Medulla oblongata (tissue), 1 donor: Measurements from ENCODE around the gene CLN6.
"Not testable (repeated sequence)": the region's sequence is repeated elsewhere in the genome, so short reads cannot be mapped to it uniquely, and the experiment has no call there.

Source experiments
- DNase-seq: peaks from one replicate; pipeline ENCODE4 v3.0.0-alpha.2; 2015; ENCODE audit errors: extremely low spot score

The CLN6 gene

DNA sequence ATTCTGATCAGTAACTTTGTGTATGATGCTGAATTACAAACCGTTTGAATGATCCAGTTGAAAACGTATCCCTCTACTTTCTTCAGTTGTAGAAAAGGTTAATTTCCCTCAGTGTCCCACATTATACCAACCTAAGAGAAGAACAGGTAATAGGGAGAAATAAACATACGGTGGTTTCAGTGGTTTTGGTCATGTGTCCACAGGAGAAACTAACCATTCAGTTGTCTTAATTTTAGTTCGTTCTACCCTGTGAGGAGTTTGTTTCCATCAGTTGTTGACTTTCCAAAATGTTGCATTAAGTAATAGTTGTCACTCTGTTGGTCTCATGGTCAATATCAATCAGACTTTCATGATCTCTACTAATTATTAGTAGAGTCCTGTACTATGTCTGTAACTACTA lies 39.5 kb downstream of the CLN6 start:
- no peak for DNase-seq

DNA sequence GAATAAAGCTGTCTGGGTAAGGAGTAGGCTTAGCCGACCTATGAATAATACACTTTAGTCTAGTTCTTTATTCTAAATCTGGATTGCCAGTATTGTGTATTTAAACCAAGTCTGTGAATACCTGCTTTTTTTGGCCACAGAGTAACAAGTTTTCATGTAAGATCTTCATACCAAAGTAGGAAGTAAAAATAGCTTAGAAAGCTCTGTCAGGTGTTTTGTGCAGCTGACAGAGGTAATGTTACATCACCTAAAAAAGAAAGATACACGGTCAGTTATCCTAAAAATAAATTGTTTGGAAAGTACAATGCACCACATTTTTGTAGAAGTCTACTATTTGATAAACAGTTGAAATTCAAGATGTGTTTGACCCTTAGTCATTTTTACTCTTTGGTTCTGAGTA lies 40.9 kb downstream of the CLN6 start:
- no peak for DNase-seq

DNA sequence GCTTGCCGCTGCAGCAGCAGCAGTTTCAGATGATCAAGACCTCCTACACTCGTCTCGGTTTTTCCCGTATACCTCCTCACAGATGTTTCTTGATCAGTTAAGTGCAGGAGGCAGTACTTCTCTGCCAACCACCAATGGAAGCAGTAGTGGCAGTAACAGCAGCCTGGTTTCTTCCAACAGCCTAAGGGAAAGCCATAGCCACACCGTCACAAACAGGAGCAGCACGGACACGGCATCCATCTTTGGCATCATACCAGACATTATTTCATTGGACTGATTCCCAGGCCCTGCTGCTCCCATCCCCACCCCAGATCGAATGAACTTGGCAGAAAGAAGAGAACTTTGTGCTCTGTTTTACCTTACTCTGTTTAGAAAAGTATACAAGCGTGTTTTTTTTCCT lies 42.0 kb downstream of the CLN6 start:
- peak; percentile 53 for DNase-seq

DNA sequence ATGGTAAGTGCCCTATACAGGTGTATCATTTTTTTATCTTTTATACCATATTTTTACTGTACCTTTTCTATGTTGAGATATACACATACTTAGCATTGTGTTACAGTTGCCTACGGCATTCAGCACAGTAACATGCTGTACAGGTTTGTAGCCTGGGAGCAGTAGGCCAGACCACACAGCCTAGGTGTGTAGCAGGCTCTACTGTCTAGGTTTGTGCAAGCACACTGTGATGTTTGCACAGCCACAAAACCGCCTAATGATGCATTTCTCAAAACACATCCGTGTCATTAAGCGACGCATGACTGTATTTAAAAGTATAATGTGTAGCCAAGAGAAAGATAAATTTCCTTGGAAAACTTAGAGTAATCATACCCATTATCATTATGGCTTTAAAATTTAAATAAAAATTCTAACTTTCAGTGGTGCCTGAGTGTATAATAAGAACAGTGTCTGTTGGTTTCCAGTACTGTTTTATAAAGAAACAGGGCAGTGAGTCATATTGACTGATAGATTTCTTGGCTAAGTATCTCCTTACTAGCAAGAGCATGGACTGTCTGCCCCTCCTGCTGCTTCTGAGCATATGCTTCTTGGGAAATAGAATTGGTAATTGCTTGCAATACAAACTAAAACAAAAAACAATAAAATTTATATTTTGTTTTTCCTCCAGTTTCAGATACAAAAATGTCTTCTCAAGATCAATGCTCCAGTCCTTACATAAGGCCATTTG lies 42.7 kb downstream of the CLN6 start:
- no peak for DNase-seq

DNA sequence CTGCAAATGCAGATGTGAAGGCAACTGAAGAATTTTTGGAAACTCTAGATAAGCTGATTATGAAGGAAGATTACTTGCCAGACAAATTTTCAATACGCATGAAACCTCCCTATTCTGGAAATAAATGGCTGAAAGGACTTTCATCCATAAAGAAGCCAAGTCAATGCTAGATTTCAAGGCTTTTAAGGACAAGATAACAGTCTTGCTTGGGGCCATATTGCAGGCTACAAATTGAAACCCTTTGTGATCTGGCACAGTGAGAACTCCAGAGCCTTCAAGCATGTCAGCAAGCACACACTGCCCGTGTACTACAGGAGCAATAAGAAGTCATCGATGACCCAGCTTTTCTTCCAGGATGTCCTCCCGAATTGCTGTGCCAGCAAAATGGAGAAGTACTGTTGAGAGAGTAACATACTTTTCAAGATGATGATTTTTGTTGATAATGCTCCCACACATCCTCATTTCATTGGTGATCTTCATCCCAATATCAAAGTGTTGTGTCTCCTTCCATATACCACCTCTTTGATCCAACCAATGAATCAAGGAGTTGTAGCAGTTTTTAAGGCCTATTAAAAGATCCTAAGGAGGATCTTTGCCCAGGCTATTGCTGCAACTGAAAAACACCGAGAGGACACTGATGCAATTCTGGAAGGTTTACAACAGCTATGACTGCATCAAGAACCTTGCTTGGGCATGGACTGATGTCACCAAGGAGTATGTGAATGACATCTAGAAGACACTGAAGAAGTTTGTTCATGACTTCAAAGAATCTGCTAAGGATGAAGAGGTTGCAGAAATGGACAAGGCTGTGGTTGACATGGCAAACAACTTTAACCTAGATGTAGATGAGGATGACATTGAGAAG lies 44.7 kb downstream of the CLN6 start:
- no peak for DNase-seq

DNA sequence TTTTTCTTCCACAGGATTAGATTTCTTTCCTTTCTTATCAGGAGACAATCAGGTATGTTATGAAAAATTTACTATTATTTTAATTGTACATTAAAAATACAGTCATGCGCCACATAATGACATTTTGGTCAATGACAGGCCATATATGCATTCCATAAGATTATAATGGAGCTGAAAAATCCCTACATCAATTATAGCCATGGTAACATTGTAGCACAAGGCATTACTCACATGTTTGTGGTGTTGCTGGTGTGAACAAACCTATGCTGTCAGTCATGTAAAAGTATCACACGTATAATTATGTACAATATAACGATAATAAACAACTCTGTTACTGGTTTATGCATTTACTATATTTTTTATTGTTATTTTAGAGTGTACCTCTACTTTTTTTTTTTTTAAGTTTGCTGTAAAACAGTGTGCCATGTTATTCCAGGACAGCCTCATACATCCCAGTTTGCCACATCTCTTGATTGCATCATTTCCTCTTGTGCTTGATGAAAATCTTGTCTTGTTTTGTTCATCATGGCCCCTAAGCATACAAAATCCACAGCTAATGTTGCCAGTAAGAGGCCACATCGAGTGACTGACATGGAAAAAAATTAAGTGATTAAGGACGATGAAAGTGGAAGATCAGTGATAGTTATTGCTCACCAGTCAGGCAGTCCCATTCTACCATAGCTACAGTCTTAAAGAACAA lies 45.8 kb downstream of the CLN6 start:
- DNase-seq, result no peak

DNA sequence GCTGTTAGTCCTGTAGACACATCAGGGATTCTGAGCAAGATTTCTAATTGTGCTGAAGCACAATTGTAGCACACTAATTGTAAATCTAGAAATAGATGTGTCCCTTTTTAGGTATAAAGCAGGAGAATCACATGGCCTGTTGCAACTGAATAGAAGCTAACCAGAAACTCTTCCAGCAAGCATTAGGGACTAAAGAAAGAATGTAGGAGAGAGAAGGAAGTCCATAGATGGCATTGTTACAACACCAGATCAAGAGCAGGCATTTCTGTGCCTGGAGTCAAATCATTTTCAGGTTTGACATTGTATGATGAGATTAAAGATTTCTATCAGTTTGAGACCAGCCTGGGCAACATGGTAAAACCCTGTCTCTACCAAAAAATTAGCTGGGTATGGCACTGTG lies 51.8 kb downstream of the CLN6 start:
- no peak for DNase-seq

DNA sequence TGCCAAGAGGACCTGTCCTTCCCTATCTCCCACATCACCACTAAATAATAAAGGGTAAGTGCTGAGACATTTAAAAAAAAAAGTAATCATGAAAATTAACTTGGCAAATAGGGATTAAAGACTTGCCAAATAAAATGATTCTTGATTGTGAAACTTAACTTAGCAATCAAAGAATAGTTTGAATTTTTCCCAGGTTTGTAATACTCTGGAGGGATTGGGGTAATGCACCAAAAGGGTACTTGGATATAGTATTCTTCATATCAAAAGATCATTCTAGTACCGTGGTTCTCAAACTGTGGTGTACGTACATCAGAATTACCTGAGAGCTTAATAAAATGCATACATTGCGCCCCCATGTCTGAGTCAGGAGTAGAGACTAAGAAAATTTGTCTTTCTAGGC lies 52.9 kb downstream of the CLN6 start:
- DNase-seq, result no peak

DNA sequence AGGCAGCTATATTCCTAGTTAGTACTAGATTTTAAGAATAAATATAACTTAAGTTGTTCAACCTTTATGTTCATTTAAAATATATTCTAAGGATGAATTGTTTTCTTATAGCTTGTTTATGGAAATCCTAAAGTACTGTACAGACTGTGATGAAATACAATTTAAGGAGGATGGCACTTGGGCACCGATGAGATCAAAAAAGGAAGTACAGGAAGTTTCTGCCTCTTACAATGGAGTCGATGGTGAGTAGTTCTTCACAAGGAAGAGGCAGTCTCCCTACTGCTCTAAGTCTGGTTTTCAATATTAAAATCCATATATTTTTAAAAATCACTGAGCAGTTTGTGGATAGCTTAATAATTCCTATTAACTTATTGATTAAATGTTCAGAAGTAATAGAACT lies 54.0 kb downstream of the CLN6 start:
- no peak for DNase-seq

DNA sequence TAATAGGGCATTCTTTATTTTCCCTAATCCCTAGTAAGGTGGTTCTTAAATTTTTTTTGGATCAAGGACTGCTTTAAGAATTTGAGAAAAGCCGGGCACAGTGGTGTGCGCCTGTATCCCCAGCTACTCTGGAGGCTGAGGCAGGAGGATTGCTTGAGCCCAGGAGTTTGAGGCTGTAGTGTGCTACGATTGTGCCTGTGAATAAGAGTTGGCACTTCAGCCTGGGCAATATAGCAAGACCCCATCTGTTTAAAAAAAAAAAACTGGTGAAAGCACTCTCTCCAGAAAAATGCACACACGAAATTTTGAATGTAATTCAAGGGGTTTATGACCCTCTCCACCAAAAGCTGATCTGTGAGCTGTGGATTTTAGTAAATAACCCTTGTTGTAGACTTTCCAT lies 56.4 kb downstream of the CLN6 start:
- no peak for DNase-seq

DNA sequence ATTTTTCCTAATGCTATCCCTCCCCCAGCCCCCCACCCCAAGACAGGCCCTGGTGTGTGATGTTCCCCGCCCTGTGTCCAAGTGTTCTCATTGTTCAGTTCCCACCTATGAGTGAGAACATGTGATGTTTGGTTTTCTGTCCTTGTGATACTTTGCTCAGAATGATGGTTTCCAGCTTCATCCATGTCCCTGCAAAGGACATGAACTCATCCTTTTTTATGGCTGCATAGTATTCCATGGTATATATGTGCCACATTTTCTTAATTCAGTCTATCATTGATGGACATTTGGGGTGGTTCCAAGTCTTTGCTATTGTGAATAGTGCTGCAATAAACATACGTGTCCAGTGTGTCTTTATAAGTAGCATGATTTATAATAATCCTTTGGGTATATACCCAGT lies 57.5 kb downstream of the CLN6 start:
- not testable (repeated sequence) for DNase-seq

DNA sequence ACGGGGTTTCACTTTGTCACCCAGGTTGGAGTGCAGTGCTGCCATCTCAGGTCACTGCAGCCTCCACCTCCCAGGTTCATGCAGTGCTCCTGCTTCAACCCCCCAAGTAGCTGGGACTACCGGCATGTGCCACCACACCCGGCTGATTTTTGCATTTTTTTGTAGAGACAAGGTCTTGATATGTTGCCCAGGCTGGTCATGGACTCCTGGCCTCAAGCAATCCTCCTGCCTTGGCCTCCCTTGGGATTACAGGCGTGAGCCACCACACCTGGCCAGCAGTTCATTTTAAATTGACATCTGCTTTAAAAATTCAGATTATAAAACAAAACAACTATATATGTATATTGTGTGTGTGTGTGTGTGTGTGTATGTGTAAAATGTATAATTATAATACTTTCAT lies 62.7 kb downstream of the CLN6 start:
- DNase-seq, result no peak

DNA sequence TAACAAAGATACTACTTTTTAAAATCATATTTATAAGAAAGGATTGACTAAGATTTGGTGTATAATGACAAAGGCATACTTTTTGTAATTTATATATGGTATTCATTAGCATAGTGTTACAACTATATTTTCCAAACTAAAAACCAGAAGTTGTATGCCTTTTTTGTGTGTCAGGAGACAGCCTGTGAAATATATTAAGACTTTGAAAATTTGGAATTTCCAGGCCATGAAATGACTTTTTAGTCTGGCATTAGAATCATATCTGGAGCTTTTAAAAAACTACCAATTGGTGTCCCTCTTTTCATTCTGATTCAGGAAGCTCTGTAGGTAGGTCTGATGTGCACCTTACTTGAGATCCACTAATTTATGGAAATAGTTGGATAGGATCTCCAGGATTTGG lies 66.3 kb downstream of the CLN6 start:
- DNase-seq, result no peak

DNA sequence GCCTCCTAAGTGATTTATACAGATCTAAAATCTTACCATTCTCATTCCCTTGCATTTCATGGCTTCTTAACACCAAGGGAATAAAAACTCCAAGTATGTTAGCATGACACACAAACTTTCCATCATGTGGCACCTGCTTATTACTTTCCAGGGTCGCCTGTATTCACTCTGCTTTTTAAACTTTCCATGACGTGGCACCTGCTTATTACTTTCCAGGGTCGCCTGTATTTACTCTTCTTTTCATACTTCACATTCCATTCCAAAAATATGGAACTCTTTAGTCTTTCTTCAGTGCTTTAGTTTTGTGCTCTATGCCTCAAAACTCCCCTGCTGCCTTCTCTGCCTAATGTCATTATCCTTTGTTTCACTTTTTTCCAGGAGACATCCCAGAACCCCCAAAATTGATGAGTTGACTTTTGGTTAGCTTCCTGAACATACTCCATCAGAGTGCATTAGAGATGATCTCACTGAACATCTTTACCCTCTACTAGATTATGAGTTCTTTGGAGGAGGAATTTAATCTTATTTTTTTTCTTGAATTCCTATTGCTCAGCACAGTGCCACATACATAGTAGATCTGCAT lies 71.4 kb downstream of the CLN6 start:
- DNase-seq, result no peak

DNA sequence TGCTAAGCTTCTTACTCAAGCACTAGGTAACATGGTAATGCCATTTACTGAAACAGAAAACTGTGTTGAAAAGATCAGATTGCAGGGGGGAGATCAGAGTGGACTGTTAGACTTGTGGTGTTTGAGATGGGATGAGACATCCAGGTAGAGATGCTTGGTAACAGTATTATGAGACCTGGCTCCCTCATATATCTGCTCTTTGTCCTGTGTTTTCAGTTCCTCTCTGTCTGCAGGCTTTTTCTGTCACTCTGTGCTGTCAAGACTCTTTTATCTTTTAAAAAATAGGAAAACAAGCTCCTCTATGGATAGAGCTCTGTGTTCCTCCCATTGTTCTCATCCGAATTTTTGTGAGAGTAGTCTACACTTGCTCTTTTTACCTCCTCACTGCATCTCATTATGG lies 72.5 kb downstream of the CLN6 start:
- no peak for DNase-seq
